Measurements from ENCODE around the gene C19orf53. TPM values are rescaled to one million over a fixed set of nuclear protein-coding genes. Genes with fewer than 3 reads are reported as not detected.

C19orf53 gene
- total and polyA plus RNA-seq, 9 of the 15 experiments (the other 6 are each of a cell fraction or from before 2014, with no cell fraction given) = 98.5 to 441 (median 164) TPM

GRCh38 chr19:13748169-13748828 is 26.0 kb upstream of the C19orf53 start (continued):
- TF ChIP-seq ZNF445 (CRISPR knock-in tag; IDR thresholded peaks at IDR 0.05; ENCODE audit: low read depth) (no peak), HSF4 (CRISPR knock-in tag; IDR thresholded peaks at IDR 0.05; ENCODE audit: borderline replicate concordance) (no peak), NEUROD1 (IDR thresholded peaks at IDR 0.05; ENCODE audit: borderline replicate concordance, low read depth, low read length, partially characterized antibody) (no peak), SIRT6 (IDR thresholded peaks at IDR 0.05; ENCODE audit: low read depth, low read length) (no peak), ZHX1 (conservative IDR thresholded peaks at IDR 0.05; ENCODE audit: low read length) (no peak), ZNF764 (CRISPR knock-in tag; IDR thresholded peaks at IDR 0.05; ENCODE audit: low read depth) (no peak), ZFP36 (IDR thresholded peaks at IDR 0.05; ENCODE audit: low read depth, low read length, partially characterized antibody) (peak; percentile 31), SNRNP70 (optimal IDR thresholded peaks at IDR 0.05; ENCODE audit: low read depth, low read length) (no peak), SOX6 (IDR thresholded peaks at IDR 0.05) (no peak), NCOA1 (IDR thresholded peaks at IDR 0.05; ENCODE audit: low read depth) (0 out of 2 replicates have a peak, but pooled peaks have one; percentile 25), HNRNPK (IDR thresholded peaks at IDR 0.05; ENCODE audit: low read depth, low read length, poor library complexity, severe bottlenecking) (no peak), ETV1 (tag; conservative IDR thresholded peaks at IDR 0.05; ENCODE audit: low read depth) (no peak), TAL1 (IDR thresholded peaks at IDR 0.05) (no peak), ZBTB26 (CRISPR knock-in tag; IDR thresholded peaks at IDR 0.05) (no peak), TGIF2 (CRISPR knock-in tag; IDR thresholded peaks at IDR 0.05) (0 out of 2 replicates have a peak, but pooled peaks have one; percentile 43), FOXM1 (IDR thresholded peaks at IDR 0.05; ENCODE audit: low read depth) (no peak; the same call in 1 of the 2 replicates), FOXM1 (CRISPR knock-in tag; IDR thresholded peaks at IDR 0.05; ENCODE audit: low read depth) (no peak), MYNN (IDR thresholded peaks at IDR 0.05) (no peak), MYNN (CRISPR knock-in tag; IDR thresholded peaks at IDR 0.05) (no peak), HCFC1 (IDR thresholded peaks at IDR 0.05; ENCODE audit: low read depth, low read length) (no peak), TBL1XR1 (IDR thresholded peaks at IDR 0.05; ENCODE audit: low read length in 2 of 2) (0 out of 4 replicates have a peak, but pooled peaks of 1 of the 2 experiments have one; percentile 5), CTCFL (IDR thresholded peaks at IDR 0.05; ENCODE audit: borderline replicate concordance, insufficient read depth, low read depth, low read length, poor library complexity, severe bottlenecking) (no peak), SREBF2 (CRISPR knock-in tag; IDR thresholded peaks at IDR 0.05) (no peak), CBFB (CRISPR knock-in tag; IDR thresholded peaks at IDR 0.05) (0 out of 2 replicates have a peak, but pooled peaks have one; percentile 48), PHB (CRISPR knock-in tag; IDR thresholded peaks at IDR 0.05) (no peak)

All from K562 (cell line).